Fibroblast of villous mesenchyme (primary cell): Measurements from ENCODE around the gene NXPH4. TPM values are rescaled to one million over a fixed set of nuclear protein-coding genes. Genes with fewer than 3 reads are reported as not detected.

ENCODE experiments used
- DNase-seq: peaks from one replicate; pipeline ENCODE4 v3.0.0-alpha.2; 2010; ENCODE audit warnings: low read depth
- H3K4me3 ChIP-seq: 2 replicates; pipeline ENCODE4 v1.5.1; 2011; ENCODE audit warnings: low read depth, mild to moderate bottlenecking, low read length
- CTCF ChIP-seq: IDR thresholded peaks from 2 replicates; pipeline ENCODE4 v1.5.1; 2012; ENCODE audit warnings: low read depth, mild to moderate bottlenecking, low read length; ENCODE audit not compliant: insufficient read depth
- total RNA-seq: library from RNA; depleted of rRNA; stranded (reverse); fragments of >200 nt; gene quantifications from 2 replicates; pipeline ENCODE4 v1.2.3, GENCODE V29; 2012

Gene NXPH4
- total RNA-seq, 1 donor, result 1.3 TPM

- DNase-seq, result peak; percentile 13
- H3K4me3 ChIP-seq, result peak overlapping the region; percentile 60
- no peak for TF ChIP-seq CTCF
Measured at GRCh38 chr12:57216921-57217879, 606 bp downstream of the NXPH4 start.

DNA sequence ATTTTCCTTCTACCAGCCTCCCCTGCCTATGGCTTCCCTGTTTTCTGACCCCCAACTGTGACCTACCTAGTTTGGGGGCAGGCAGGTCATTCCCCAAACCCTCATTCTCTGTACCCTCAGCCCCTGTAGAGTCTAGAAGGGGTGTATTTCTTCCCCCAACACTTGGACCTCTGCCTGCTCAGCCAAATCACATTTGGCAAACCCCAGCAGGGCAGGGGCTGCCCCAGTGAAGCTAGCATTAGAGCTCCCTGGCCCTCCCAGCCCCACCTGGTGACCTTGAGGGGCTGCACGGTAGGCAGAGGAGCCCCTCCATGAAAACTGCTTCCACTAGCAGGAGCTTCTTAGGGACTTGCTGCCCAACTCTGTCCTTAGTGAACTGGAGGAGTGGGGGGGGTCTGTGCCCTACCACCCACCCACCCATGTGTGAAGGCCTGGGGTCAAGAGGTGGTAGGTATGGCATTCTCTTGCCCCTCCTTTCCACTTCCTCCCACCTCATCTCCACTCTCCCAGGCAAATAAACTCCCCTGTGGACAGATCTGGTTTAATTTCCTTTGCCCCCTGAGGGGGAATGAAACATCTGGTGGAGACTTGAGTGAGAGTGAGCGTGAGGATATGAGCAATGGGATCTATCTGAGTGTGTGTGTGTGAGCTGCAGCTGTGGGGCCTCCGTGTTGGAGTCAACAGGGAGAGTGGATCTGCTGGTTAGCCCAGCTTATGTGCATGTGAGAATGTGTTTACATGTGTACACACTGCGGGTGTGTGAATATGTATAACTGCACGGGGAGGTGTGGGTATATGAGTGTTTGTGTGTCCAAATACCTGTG is 1.6 kb downstream of the NXPH4 start:
- no peak for TF ChIP-seq CTCF
- no peak for DNase-seq

GRCh38 chr12:57219205-57219992 is 2.8 kb downstream of the NXPH4 start:
- H3K4me3 ChIP-seq, result no peak overlapping the region
- TF ChIP-seq CTCF, result no peak
- no peak for DNase-seq

More for the DNA sequence above, 1.6 kb downstream of the NXPH4 start:
- H3K4me3 ChIP-seq, result no peak overlapping the region

- no peak for TF ChIP-seq CTCF
- no peak for DNase-seq
- no peak overlapping the region for H3K4me3 ChIP-seq
Measured at GRCh38 chr12:57219993-57220754, 3.6 kb downstream of the NXPH4 start.

GRCh38 chr12:57220770-57221168 is 4.2 kb downstream of the NXPH4 start:
- no peak overlapping the region for H3K4me3 ChIP-seq
- no peak for DNase-seq
- no peak for TF ChIP-seq CTCF
